Measurements from ENCODE around the gene SPEM3.

Gene SPEM3

GRCh38 chr17:7423679-7424078 lies 5.0 kb upstream of the SPEM3 start:
- DNase-seq, result no peak

DNA sequence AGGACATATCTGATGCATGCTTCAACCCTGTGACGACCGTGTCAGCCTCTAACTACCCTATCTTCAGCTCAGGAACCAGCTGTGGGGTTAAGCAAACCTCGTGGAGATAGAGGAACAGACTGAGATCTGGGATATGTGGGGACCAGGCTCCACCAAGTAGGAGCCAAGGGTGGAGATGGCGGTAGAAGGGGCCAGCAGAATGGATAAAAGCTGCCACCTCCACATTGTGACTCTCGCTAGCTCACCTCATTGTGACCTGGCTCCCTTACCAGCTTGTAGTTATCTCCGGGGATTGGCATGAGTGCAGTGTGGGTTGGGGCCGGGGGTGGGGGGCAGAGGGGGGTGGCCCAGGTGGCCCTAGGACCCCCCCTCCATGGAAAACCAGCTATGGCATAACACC lies 3.3 kb upstream of the SPEM3 start, which contains the start of gene SPEM2:
Gene SPEM2 (plus strand): TSS at position 301 of the 400 bp plus-strand sequence. CDS start 73 bp downstream, at position 374.
- DNase-seq, result no peak

- no peak for DNase-seq
Observed at GRCh38 chr17:7425756-7426155, 2.9 kb upstream of the SPEM3 start.

GRCh38 chr17:7426203-7426863 lies 2.3 kb upstream of the SPEM3 start:
- DNase-seq, result no peak

DNA sequence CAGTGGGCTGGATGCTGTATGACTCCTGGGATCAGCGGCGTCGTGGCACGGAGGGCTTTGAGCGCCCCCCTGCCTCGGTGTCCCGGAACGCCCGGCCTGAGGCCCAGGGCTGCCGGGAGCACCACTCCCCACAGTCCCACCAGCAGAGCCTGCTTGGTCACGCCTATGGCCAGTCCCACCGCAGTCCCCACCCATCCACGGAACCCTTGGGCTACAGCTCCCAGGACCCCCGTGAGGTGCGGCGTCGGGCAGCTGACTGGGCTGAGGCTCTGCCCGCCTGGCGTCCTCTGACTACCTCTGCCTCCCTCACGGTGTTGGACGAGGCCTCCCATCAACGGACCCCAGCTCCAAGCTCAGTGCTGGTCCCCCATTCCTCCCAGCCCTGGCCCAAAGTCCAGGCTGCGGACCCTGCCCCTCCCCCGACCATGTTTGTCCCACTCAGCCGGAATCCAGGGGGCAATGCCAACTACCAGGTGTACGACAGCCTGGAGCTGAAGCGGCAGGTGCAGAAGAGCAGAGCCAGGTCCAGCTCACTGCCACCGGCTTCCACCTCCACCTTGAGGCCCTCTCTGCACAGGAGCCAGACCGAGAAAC lies 1.7 kb upstream of the SPEM3 start:
- DNase-seq, result no peak

GRCh38 chr17:7427549-7427948 lies 1.1 kb upstream of the SPEM3 start:
- no peak for DNase-seq

DNA sequence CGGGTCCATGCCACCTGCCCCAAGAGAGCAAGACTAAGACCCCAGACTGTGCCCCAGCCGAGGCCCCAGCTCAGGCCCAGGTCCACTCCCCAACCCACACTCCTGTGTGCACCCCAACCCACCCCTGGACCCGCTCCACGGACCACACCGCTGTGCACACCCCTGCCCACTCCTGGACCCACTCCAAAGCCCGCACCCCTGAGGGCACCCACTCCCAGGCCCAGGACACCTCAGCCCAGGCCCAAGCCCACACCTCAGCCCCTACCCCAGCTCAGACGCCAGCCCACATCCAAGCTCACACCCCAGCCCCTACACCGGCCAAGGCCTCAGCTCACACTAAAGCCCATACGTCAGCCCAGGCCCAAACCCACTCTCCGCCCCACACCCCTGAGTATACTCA lies 1.1 kb downstream of the SPEM3 start:
- no peak for DNase-seq

DNA sequence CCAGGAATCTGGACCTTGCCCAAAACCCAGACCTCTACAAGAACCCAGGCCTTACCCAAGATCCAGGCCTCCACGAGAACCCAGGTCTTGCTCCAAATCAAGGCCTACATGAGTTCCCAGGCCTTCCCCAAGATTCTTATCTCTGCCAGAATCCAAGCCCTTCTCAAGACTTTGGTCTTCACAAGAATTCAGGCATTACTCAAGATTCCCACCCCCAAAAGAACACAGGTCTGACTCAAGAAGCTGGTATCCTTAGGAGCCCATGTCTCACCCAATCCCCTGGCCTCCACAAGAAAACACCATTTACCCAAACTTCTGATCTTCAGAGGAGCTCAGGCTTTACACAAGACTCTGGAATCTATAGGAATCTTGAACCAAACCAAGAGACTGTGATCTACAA lies 2.6 kb downstream of the SPEM3 start:
- DNase-seq, result no peak

- no peak for DNase-seq
Observed at GRCh38 chr17:7432296-7432695, 3.6 kb downstream of the SPEM3 start.

DNA sequence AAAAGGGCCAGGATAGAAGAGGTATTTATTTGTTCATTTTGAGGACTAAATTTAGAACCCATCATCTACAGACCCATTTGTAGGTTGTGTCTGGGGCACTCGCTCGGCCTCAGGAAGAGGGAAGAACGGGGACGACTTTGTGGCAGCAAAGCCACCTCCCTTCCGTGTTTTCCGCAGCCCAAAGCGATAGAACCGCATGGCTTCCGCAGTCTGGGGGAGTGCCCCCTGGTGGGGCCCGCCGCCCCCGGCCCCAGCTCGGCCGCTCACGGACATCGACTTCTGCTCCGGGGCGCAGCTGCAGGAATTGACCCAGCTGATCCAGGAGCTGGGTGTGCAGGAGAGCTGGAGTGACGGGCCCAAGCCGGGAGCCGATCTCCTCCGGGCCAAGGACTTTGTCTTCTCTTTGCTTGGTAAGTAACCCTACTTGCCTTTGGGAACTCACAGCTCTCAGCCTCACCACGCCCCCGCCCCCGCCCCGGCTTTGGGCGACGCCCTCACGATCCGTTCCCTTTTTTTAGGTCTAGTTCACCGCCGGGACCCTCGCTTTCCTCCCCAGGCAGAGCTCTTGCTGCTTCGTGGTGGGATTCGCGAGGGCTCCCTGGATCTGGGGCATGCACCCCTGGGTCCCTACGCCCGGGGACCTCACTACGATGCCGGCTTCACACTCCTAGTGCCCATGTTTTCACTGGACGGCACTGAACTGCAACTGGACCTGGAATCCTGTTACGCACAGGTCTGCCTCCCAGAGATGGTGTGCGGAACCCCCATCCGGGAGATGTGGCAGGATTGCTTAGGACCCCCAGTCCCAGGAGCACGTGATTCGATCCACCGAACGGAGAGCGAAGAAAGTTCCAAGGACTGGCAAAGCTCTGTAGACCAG lies 7.3 kb downstream of the SPEM3 start:
- DNase-seq, result no peak

GRCh38 chr17:7436556-7437368 lies 8.1 kb downstream of the SPEM3 start:
- peak; percentile 54 for DNase-seq

GRCh38 chr17:7437369-7437863 lies 8.8 kb downstream of the SPEM3 start:
- DNase-seq, result no peak

- no peak for DNase-seq
Observed at GRCh38 chr17:7437950-7438614, 9.4 kb downstream of the SPEM3 start.

DNA sequence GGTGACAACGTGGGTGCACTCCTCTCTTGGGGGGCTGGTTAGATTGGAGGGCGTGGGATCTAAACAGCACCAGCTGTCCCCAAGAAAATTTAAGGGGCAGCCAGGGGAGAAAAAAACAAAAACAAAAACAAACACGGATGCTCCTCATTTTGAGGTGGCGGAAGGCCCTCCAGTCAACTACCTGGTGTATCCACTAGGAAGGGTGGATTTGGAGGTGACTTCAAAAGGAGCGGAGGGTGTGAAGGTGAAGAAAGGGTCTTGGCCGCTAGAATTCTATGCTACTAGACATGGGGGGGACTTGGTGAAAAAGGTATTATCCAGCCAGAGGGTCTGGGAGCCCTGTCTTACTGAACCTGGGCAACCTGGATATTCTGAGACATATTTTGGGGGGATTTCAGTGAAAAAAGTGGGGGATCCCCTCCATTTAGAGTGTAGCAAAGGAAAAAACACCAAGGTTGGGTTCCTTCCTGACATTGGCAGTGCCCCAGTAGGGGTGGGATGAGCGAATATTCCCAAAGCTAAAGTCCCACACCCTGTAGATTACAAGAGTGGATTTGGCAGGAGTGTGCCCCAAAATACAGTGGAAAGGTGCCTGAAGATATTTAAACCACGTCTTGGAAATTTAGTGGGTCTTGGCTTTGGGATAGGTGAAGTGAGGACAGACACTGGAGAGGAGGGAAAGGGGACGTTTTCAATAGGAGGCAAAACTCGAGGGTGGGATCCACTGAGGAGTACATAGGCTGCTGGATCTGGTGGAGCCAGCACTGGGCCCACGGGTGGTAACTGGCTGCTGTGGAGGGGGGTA lies 10.2 kb downstream of the SPEM3 start:
- DNase-seq, result no peak

- no peak for DNase-seq
Observed at GRCh38 chr17:7439462-7440112, 10.9 kb downstream of the SPEM3 start, which contains the start of gene FGF11. FGF11 (plus strand) TSS chr17:7439512; CDS start chr17:7439621, 109 bp downstream.

DNA sequence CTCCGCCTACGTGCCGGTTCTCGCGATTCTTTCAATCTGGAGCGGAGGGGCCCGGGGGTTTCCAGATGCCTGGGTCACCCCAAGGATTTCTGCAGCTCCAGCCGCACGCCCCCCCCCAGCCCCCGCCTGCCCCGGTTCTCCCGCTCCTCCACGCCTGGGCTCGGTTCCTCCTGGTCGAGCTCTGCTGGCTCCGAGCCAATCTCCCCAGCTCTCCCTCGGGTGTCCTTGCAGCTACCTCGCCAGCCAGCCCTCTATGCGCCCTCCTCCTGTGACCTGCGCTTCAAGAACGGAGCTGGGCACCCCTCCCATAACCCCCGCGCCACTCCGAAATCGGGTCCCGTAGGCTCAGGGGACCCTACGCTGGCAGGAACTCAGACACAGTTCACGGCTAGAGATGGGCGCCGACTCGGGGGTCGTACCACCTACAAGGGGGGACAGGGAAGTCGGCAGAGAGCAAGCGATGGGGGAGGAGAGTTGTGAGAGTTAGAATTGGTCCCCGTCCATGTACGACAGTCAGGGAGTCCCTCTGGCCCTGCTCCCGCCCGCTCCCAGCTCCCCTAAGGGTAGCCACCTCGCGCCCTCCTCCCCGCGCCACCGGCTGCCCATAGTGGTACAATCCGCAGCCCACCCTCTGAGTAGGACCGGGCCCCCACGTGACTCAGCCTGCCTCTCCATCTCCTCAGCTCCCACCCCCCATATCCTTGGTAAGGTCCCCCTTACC lies 11.6 kb downstream of the SPEM3 start:
- DNase-seq, result peak; percentile 67

GRCh38 chr17:7440834-7441195 lies 12.2 kb downstream of the SPEM3 start:
- DNase-seq, result no peak

DNA sequence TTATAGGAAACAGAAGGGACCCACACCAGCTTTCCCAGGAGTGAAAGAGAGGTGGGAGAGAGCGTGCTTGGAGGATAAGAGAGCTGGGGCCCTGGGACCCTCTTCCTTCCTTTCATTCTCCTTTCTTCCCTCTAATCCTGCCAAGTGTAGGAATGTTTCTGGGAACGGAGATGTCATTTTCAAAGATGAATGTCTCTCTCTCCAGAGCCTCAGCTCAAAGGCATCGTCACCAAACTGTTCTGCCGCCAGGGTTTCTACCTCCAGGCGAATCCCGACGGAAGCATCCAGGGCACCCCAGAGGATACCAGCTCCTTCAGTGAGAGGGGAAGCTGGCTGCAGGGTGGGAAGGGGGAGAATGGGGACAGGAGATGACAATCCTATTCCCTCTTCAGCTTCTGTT lies 12.6 kb downstream of the SPEM3 start:
- DNase-seq, result no peak

DNA sequence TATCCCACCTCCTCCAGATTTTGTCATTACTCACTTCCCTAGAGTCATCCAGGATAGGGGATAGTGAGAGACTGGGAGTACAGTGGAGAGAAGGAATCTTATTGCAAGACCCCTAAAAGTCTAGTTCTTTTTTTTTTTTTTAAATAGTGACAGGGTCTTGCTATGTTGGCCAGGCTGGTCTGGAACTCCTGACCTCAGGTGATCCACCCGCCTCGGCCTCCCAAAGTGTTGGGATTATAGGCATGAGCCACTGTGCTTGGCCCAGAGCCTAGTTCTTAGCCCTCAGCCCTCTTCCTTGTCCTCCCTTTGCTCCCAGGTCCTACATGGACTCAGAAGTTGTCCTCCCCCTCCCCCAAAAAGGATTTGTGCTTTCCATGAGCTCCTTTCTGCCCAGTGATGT lies 13.5 kb downstream of the SPEM3 start:
- DNase-seq, result no peak
